Esophagus squamous epithelium (tissue), 4 donors: Measurements from ENCODE around the gene PSMA5.

Experiments used
- CTCF ChIP-seq, 6 experiments: fragments of 450-650 bp in 4 of 6; fragments of 200-600 bp in 2 of 6; sonication (generic) in 2 of 6; IDR thresholded peaks; one replicate each; pipeline ENCODE4 v1.5.1; 2016 to 2019; ENCODE audit warnings: antibody characterized with exemption in 6 of 6, mild to moderate bottlenecking in 4 of 6, moderate library complexity in 4 of 6
- POLR2A ChIP-seq, 4 donors: fragments of 450-650 bp; IDR thresholded peaks; one replicate each; pipeline ENCODE4 v1.6.1; 2017; ENCODE audit warnings: antibody characterized with exemption in 4 of 4, mild to moderate bottlenecking in 4 of 4, moderate library complexity in 3 of 4

- no peak for TF ChIP-seq CTCF (IDR thresholded peaks at IDR 0.05)
- no peak for TF ChIP-seq POLR2A (IDR thresholded peaks at IDR 0.05)
Observed at GRCh38 chr1:109432336-109432735, 6.1 kb upstream of the PSMA5 start.
